ENCODE results near the gene NOBOX. TPM values are rescaled to one million over a fixed set of nuclear protein-coding genes. Genes with fewer than 3 reads are reported as not detected.
"Not testable (repeated sequence)": the region's sequence is repeated elsewhere in the genome, so short reads cannot be mapped to it uniquely, and the experiment has no call there.

The NOBOX gene
- total and polyA plus RNA-seq, 12 donors = not detected

DNA sequence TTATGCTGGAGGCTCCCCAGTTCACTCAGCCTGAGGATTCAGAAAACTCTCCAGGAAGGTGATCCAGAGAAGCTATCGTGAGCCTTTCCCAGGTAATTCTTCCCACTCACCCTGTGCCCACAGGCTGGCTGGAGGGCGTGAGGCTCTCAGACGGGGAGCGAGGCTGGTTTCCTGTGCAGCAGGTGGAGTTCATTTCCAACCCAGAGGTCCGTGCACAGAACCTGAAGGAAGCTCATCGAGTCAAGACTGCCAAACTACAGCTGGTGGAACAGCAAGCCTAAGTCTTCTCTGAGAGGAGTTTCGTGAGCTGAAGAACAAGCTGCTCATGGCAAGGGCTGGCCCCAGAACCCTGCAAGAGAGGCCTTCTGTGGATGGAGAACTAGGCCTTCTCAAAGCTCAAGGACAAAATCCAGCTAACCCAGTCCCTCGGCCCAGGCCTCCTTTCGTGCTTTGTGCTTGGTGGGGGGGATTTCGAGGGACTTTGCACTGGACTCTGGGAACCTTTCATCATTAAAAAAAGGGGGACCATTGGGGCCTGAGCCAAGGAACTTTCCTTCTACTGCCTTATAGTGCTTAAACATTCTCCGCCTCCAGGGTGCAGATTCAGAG is 23.6 kb downstream of the NOBOX start:
- WGBS, 2 donors = 95 to 96% methylated on average over 11 of the region's 11 CpGs
- TF ChIP-seq, protein P1, sequence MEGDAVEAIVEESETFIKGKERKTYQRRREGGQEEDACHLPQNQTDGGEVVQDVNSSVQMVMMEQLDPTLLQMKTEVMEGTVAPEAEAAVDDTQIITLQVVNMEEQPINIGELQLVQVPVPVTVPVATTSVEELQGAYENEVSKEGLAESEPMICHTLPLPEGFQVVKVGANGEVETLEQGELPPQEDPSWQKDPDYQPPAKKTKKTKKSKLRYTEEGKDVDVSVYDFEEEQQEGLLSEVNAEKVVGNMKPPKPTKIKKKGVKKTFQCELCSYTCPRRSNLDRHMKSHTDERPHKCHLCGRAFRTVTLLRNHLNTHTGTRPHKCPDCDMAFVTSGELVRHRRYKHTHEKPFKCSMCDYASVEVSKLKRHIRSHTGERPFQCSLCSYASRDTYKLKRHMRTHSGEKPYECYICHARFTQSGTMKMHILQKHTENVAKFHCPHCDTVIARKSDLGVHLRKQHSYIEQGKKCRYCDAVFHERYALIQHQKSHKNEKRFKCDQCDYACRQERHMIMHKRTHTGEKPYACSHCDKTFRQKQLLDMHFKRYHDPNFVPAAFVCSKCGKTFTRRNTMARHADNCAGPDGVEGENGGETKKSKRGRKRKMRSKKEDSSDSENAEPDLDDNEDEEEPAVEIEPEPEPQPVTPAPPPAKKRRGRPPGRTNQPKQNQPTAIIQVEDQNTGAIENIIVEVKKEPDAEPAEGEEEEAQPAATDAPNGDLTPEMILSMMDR (IDR thresholded peaks at IDR 0.05) = no peak
- no peaks in the 10 kb centered on the region for H3K9me3 ChIP-seq
- no peak for DNase-seq
- no peak overlapping the region for H3K27ac ChIP-seq
- ATAC-seq = no peak
- no peak overlapping the region for H3K4me3 ChIP-seq
- H3K27me3 ChIP-seq = no peaks in the 10 kb centered on the region
- intact Hi-C loops (cut with DNase I) = no loop called here
- no peaks in the 10 kb centered on the region for H3K4me1 ChIP-seq
- peaks cover 0 to 24% (median 0%) of the 10 kb centered on the region in 9 donors for H3K36me3 ChIP-seq

DNA sequence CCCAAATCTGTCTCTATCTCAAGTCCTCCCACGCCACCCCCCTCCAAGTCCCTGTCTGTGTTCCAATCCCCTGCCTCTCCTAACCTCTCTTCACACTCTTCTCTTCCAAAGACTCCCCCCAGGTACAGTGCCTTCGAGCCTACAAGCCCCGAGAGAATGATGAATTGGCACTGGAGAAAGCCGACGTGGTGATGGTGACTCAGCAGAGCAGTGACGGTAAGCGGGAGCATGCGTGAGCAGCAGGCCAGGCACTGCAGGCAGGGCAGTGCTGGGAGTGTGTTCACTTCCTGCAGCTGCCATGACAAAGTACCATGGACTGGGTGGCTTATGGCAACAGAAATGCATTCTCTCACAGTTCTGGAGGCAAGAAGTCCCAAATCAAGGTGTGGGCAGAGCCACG is 24.8 kb downstream of the NOBOX start:
- intact Hi-C loops (cut with DNase I) = no loop called here
- Histone ChIP-seq H3K36me3 (peaks cover 0 to 24% (median 0%) of the 10 kb centered on the region in 9 donors), H3K27me3 (no peaks in the 10 kb centered on the region), H3K27ac (no peak overlapping the region), H3K4me3 (no peak overlapping the region), H3K9me3 (no peaks in the 10 kb centered on the region), H3K4me1 (no peaks in the 10 kb centered on the region)
- ATAC-seq (no peak), DNase-seq (no peak)
- WGBS, 2 donors = 90 to 91% methylated on average over 9 of the region's 9 CpGs
- TF ChIP-seq, protein P1 (IDR thresholded peaks at IDR 0.05) = no peak

DNA sequence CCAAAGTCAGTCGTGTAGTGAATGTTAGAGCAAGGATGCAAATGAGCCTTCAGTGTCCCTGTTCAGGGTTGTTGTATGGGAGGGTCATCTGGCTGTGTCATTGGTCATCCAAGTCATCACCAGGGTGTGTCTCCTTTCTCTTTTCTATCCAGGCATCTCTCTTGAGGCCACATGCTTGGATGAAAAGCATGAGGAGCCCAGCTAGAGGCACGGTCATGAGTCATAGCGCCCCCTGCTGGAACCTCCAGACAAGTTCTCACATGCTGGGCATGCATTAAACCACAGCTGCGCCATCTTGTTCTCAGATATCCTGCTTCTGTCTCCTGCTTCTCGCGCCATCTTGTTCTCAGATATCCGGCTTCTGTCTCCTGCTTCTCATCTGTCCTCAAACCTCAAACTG is 34.3 kb downstream of the NOBOX start:
- no CpG with 5 or more reads among the region's 7 CpGs for WGBS, 2 donors
- not testable (repeated sequence) for H3K27ac ChIP-seq, ATAC-seq

DNA sequence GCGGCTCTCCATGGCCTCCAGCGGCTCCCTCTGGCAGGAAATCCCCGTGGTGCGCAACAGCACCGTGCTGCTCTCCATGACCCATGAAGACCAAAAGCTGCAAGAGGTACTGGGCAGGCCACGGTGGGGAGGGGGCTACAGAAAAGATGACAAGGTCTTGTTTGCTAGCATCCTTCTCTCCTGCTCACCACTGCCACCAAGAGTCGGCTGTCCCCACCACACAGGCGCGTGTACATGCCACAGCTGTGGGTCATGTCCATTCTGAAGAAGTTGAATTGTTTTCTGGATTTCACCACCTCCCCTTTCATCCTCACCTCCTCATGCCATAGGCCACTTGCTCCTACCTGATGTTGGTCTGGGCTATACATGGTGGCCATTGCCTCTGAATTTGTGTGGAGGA is 36.2 kb downstream of the NOBOX start:
- DNase-seq; H3K4me1 ChIP-seq; H3K27ac ChIP-seq; H3K36me3 ChIP-seq; H3K4me3 ChIP-seq; intact Hi-C loops (cut with DNase I); H3K27me3 ChIP-seq; H3K9me3 ChIP-seq: not testable (repeated sequence)
- WGBS, 2 donors = no CpG with 5 or more reads among the region's 9 CpGs
- ATAC-seq = peak in 1 of 8 donors; percentile 13

More for the DNA sequence above, 34.3 kb downstream of the NOBOX start:
- intact Hi-C loops (cut with DNase I); DNase-seq; H3K4me1 ChIP-seq; H3K27me3 ChIP-seq; H3K4me3 ChIP-seq; H3K9me3 ChIP-seq; H3K36me3 ChIP-seq: not testable (repeated sequence)

DNA sequence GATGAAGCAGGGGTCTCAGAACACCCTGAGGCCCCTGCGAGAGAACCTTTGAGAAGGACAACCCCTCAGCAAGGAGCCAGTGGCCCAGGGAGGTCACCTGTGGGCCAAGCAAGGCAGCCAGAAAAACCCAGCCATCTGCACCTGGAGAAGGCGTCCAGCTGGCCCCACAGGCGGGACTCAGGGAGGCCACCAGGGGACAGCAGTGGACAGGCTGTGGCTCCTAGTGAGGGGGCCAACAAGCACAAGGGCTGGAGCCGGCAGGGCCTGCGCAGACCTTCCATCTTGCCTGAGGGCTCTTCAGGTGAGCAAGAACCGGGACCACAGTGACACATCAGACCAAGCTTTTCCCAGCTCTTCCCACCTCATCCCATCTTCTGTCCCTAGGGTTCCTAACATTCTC is 38.0 kb downstream of the NOBOX start:
- intact Hi-C loops (cut with DNase I); DNase-seq; H3K27ac ChIP-seq; H3K9me3 ChIP-seq; H3K27me3 ChIP-seq; H3K4me3 ChIP-seq; ATAC-seq; H3K36me3 ChIP-seq; H3K4me1 ChIP-seq: not testable (repeated sequence)
- WGBS, 2 donors = no CpG with 5 or more reads among the region's 6 CpGs

DNA sequence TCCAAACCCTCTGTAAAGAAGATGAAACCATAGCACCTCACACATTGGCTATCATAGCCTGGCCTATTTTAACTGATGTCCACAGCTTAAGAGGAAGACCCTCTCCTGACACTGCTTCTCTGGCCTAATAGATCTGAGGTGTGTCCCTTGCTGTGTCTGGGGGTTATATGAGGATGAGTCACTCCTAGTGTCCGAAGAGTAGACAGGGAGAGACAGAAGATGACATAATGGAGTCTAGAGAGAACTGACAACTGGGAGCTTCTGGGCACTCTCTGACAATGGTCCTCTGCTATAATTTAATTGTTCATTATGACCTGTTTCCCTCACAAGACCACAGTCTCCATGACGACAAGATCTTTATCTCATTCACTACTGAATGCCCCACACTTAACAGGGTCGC is 41.4 kb downstream of the NOBOX start:
- H3K9me3 ChIP-seq; intact Hi-C loops (cut with DNase I); H3K4me3 ChIP-seq; H3K27me3 ChIP-seq; H3K27ac ChIP-seq; ATAC-seq; H3K36me3 ChIP-seq; DNase-seq; H3K4me1 ChIP-seq: not testable (repeated sequence)
- WGBS, 2 donors = no CpG with 5 or more reads among the region's 3 CpGs

DNA sequence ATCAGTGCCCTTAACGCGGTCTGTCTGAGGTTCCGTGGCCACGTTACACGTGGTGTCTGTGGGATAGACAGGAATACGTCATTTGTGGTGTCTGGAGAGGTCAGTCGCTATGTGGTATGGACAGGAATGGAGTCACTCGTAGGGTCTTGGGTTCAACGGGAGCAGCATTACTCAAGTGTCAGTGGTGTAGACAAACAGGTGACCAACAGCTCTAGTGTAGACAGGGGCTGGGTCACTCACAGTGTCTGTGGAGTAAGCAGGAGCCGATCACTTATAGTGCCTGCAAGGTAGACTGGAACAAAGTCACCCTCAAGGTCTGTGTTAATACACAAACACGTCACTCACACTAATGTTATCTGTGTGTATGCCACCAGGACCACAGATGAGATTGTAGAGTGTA is 46.6 kb downstream of the NOBOX start:
- H3K4me3 ChIP-seq; ATAC-seq; H3K4me1 ChIP-seq; H3K9me3 ChIP-seq; intact Hi-C loops (cut with DNase I); H3K36me3 ChIP-seq; H3K27ac ChIP-seq; DNase-seq; H3K27me3 ChIP-seq: not testable (repeated sequence)
- 94 to 100% methylated on average over 2 of the region's 11 CpGs for WGBS, 2 donors

DNA sequence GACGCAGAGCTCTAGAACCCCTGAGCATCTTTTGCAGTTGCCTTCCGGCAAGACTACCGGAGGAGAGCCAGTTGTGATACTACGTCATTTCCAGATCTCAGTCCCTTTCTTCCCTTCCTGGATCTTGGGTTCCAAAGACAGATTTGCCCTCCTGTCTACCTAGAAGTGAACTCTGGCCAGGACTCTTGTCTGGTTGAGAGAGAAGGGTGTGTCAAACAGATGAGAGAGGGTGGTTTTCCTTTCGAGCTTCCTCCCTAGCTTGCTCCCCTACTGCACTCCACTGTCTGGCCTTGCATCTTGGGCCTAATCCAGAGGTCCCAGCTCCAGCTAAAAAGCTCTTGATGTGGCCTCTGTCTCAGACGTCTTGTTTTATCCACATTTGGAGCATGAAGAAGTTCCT is 47.3 kb downstream of the NOBOX start:
- H3K4me3 ChIP-seq; H3K27me3 ChIP-seq; H3K4me1 ChIP-seq; ATAC-seq; DNase-seq; intact Hi-C loops (cut with DNase I); H3K27ac ChIP-seq; H3K9me3 ChIP-seq; H3K36me3 ChIP-seq: not testable (repeated sequence)
- WGBS, 2 donors = no CpG with 5 or more reads among the region's 6 CpGs

DNA sequence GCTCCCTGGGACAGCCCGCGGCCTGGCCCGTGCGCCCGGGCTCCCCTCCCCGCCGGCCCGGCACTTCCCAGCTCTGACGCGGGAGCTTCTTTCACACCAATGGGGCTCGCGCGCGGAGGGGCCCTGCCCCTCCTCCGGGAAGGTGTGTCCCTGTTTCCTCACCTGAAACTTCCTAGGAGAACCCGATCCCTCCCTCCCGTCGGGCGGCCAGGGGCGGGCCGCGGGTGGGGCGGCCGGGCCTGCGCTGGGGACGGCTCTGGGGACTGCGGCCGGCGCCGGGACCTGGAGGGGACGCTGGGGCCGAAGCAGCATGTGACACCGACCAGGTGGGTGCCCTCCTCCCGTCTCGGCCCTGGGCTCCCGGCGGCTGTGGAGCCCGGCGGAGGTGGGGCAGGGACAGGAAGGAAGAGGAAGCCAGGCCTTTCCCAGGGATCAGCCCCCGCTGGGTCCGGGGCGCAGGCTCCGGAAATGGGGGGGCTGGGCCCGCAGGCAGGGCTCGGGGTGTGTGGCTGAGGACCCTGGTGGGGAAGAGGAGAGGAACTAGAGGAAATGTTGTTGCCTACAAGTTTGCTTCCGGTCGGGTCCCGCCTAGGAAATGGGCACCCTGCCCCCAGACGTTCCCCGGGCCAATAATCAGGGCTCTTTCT is 48.2 kb downstream of the NOBOX start, which contains the start of gene ARHGEF5:
Gene ARHGEF5 (plus strand): TSS at position 227 of the 647 bp plus-strand sequence. CDS start 7,268 bp downstream, outside the sequence.
- intact Hi-C loops (cut with DNase I); H3K27me3 ChIP-seq; DNase-seq; H3K36me3 ChIP-seq; H3K27ac ChIP-seq; H3K4me1 ChIP-seq; H3K4me3 ChIP-seq; H3K9me3 ChIP-seq: not testable (repeated sequence)
- ATAC-seq = peak; percentile 71 to 92 (median 84)
- no CpG with 5 or more reads among the region's 50 CpGs for WGBS, 2 donors

DNA sequence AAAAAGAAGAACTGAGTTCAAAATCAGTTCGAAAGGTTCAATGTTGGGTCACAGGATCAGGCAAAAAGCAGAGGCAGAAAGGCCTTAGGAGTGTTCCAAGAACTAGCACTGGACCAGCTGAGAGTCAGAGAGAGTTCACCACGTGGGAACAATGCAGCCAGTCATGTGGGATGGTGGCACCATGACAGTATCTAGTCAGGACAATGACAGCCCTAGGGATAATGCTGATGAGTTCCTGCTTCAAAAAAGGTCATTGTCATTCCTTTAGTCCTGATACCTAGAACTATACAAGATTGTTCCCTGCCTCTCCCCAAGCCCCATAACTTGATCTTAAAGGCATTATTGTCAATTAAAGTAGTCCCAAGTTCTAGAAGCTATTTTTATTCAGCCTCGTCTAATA is 51.8 kb downstream of the NOBOX start:
- H3K27me3 ChIP-seq; DNase-seq; H3K9me3 ChIP-seq; H3K36me3 ChIP-seq; ATAC-seq; H3K4me1 ChIP-seq; intact Hi-C loops (cut with DNase I); H3K4me3 ChIP-seq; H3K27ac ChIP-seq: not testable (repeated sequence)
- 47 to 62% methylated on average over 2 of the region's 3 CpGs for WGBS, 2 donors

Data from heart right ventricle (tissue), 16 donors.